Muscle of back (tissue), 11 donors: Measurements from ENCODE around the gene BAHCC1. TPM values are rescaled to one million over a fixed set of nuclear protein-coding genes. Genes with fewer than 3 reads are reported as not detected.

ENCODE experiments used
- DNase-seq, 3 donors: peaks; one replicate each; pipeline versions ENCODE4 v3.0.0 to v3.0.0-alpha.2; 2013
- polyA plus RNA-seq, 10 donors: library from polyadenylated mRNA; unstranded; fragments of 120-200 nt; gene quantifications; one replicate each; pipeline ENCODE4 v1.2.1, GENCODE V29; 2013; ENCODE audit not compliant: insufficient read length in 10 of 10

The BAHCC1 gene
- polyA plus RNA-seq, 10 donors = 6.9 to 15.7 (median 12.1) TPM

DNA sequence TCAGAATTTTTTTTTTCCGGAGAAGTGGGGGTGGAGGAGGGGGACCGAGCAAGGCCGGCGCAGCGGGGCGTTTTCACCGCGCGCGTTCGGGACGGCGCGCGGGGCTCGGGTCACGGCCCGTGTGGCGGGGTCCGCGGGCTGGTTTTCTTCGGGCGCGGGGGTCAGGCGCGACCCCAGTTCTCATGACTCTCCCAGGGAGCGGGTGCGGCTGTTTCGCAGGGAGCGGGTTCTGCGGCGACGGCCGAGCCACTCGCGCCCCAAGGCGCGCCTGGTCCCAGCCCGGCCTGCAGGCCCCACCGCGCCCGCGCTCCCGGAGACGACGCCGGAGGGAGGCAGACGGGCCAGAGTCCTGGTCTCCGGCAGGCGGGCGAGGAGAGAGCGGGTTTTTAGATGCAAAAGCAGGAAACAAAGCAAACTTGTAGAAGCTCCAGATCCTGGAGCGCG is 1.0 kb downstream of the BAHCC1 start:
- no peak for DNase-seq

DNA sequence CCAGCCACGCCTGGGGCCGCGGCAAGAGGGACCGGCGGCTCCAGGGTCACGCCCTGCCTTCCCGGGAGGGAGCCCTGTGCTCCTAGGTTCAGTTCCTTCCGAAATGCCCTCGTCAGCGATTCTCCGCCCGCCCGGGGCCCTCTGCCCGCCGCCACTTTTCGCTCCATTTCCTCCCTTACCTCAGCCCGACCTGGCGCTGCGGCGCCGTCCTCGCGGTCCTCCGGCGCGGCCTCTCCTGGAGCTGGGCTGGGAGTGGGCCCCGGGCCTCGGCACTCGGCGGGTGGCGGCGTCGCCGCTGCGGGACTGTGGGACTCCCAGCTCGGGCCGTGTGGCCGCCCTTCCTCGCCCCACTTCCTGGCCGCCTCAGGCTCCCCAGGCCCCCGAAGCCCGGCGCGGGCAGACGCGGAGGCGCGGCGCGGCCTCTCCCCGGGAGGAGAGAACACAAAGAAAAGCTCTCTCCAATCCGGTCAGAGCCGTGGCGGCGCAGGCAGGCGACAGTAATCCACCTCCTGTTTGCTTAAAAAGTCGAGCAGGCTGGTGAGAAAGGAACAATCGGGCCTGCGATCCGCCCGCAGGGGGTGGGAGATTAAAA is 1.6 kb downstream of the BAHCC1 start:
- peak in 1 of 3 donors; percentile 91 for DNase-seq

- peak in 2 of 3 donors; percentile 71 to 90 for DNase-seq
These were observed 2.3 kb downstream of the BAHCC1 start for GRCh38 chr17:81397314-81398175.

- DNase-seq = peak in 2 of 3 donors; percentile 58 to 87
These were observed 3.0 kb downstream of the BAHCC1 start for GRCh38 chr17:81398176-81398831.

GRCh38 chr17:81398832-81399411 is 3.7 kb downstream of the BAHCC1 start:
- peak in 1 of 3 donors; percentile 78 for DNase-seq

DNA sequence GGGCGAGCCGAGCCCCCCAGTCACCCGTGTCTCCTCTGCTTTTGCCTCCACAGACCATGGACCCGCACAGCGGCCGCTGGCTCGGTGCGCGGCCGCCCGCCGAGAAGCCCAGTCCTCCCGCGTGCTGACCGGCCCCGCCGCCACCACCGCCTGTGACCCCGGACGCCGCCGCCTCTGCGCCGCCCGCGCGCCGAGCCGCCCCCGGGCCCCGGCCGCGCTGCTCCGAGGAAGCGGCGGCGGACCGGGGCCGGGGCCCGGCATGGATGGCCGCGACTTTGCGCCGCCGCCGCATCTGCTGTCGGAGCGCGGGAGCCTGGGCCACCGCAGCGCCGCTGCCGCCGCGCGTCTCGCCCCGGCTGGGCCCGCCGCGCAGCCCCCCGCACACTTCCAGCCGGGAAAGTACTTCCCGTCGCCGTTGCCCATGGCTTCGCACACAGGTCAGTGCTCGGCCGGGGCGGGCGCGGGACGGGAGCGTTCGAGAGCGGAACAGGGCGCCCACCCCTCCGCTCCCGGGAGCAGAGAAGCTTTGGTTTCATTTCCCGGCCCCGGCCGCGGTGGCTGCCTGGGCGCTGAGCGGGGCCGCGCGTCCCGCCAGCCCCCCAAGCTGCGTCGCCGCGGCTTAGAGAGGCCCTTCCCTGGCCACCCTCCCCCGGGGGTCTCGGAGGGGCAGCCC is 4.4 kb downstream of the BAHCC1 start:
- peak in 1 of 3 donors; percentile 81 for DNase-seq

DNA sequence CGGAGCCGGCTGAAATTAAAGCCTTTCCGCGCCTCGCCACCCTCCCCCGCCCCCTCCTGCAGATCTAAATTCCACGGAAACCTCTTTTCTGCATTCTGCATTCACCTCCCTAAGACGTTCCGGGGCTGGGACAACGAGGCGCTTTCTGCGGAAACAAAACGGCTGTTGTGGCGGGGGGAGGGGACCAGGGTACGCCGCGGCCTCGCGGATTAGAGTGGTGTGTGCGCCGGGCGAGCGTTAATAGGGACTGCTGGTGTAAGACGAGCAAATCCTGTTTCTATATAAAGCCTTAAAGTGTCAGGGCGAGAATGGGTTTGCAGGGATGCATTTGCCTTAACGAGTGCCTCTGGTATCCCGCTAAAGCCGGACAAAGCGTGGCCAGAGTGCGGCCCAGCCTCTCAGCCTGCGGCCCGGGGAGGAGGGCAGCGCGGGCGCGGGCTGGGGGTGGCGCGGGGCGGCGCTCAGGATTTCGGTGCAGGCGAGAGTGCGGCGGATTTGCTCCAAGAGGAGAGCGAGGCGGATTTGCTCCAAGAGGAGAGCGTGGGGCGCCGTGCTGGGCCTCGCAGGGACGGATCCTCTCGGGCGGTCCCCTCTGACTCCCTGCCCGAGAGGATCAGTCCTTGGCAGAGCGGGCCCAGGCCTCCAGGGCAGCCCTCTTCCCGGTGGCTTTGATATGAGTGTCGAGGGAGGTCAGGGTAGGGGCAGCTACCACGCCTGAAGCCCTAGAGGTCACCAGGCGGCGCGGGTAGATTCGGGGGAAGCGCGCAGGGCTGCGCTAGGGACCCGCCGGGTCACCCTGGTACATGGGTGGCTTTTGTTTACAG is 5.1 kb downstream of the BAHCC1 start:
- DNase-seq = peak in 2 of 3 donors; percentile 65 to 90

- DNase-seq = peak in 1 of 3 donors; percentile 79
These were observed 5.9 kb downstream of the BAHCC1 start for GRCh38 chr17:81400996-81401722.

- peak in 1 of 3 donors; percentile 78 for DNase-seq
These were observed 6.7 kb downstream of the BAHCC1 start for GRCh38 chr17:81401723-81402529.

DNA sequence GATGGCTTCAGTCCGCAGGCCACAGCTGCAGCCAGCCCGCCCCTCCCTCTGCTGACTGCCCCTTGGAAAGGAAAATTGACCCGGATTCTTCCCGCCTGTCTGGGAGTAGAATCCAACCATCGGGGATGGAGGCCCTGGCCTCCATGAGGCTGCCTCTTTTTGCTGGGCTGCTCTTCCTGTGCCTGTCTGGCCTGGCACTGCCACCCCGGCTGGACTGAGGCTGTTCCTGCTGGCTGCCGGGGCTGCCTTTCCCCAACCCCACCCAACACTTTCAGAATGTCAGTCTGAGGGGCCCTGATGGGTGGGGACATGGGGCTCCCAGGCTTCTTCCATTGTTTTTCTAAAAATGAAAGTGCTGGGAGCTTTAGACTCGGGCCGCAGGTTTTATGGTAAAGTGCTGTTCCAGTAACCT is 7.3 kb downstream of the BAHCC1 start:
- peak in 1 of 3 donors; percentile 92 for DNase-seq

- peak in 1 of 3 donors; percentile 69 for DNase-seq
These were observed 7.8 kb downstream of the BAHCC1 start for GRCh38 chr17:81402981-81403467.

DNA sequence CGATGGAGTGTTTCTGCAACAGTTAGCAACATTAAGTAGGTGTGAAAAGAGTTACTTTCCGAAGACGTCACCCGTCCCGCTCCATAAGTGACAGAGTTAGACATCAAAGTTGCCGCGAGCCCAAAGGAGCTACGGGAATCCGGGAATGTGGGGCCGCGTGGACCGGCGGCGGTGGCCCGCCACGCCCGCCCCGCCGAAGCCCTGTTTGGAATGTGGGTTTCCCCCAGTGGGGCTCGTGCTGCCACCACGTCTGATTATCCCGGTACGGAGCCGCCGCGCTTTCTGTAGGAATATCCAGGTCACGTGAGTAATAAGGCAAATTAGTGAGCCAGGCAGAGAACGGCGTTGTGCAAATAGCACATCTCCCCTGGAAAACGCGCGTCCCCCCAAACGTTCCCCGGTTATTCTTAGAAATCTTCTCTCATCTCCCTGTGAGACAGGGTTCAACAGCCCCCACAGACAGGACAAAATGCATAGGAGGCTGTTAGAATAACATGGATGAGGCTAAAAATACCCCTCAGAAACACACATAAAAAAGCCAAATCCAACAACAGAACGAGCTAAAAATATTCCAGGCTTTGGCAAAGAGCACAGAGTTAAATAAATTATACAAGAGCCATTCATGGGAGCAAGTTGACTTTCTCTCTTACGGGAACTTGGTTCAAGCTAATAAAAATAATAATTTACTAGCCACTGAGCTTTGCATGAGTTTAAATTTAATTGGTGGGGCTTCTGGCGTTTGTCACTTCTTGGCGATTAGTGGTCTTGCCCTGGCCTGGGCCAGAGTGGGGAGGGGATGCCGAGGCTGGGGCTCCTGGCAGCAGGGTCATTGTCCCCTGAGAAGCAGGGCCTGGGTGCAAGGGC is 8.6 kb downstream of the BAHCC1 start:
- DNase-seq = peak in 1 of 3 donors; percentile 80

- no peak for DNase-seq
These were observed 9.4 kb downstream of the BAHCC1 start for GRCh38 chr17:81404558-81405165.

DNA sequence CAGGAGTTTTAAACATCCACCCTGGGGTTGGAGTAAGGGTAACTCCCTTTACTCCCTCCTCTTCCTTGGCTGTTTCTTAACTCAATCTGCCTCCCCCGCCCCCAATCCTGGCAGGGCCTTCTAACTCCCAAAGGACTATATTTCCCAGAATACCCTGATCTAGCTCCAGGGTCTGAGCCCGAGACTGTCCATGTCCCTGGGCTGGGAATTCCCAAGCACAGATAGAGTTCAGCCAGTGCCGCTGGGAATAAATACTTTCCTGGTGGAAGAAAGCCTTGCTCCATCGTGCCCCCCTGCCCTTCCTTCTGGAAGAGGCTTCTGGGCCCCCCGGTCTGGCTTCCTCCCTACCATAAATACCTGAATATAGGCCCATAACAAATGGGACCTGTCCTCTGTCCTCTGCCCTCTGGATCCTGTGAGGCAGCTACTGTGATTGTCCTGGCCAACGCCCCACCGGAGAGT is 10.2 kb downstream of the BAHCC1 start:
- DNase-seq = peak in 1 of 3 donors; percentile 67

DNA sequence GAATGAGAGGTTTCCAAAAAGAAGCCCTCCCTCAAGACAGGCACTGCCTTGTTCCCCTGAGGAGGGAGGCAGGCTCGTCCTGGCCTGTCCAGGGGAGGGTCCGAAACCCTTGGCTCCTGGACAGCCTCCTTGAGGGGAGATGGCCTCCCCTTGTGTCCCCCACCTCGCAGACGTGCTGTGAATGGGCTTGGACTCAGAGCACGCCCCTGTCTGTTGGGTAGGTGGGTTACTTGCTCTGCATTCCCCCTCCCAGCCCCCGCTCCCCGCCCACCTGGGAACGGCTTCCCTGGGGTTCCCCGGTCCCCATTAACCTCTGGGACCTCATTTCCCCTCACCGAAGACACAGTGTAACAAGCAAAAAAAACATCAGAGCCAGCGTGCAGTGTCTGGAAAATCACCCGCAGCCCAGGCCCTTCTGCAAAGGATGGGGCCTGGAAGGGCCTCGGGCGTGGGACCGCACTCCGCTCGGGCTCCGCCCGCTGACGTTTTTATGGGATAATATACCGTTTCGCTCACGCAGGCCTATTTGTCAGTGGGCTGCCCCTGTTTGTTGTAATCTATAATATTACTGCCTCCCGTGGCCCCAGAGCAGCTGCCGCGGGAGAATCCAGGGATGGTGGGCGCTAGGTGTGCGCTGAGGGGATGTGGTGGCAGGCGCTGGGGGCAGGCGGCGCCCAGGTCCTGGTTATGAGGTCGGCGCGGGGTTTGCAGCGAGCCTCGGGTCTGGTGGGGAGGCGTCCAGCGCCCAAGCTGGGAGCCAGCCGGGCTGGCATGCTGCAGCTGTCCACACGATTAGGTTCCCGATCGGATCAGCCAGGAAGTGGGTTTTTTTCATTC is 11.1 kb downstream of the BAHCC1 start:
- DNase-seq = peak in 1 of 3 donors; percentile 77

GRCh38 chr17:81408049-81408448 is 12.8 kb downstream of the BAHCC1 start:
- DNase-seq = no peak
